Fibroblast of lung (primary cell): ENCODE measurements around the gene PXMP2. TPM values are rescaled to one million over a fixed set of nuclear protein-coding genes. Genes with fewer than 3 reads are reported as not detected.

Experiments
- DNase-seq, 2 donors: peaks; one replicate each; pipeline versions ENCODE4 v3.0.0 to v3.0.0-alpha.2; 2010; ENCODE audit warnings: low read depth in 2 of 2
- H2AFZ ChIP-seq: 2 replicates; pipeline ENCODE4 v1.5.1; 2012; ENCODE audit warnings: low read length, control low read depth, inconsistent platforms
- H3K27ac ChIP-seq: 2 replicates; pipeline ENCODE4 v1.5.1; 2011; ENCODE audit warnings: low read length, control low read depth; ENCODE audit not compliant: insufficient read depth
- H3K27me3 ChIP-seq: 2 replicates; pipeline ENCODE4 v1.5.1; 2011; ENCODE audit warnings: mild to moderate bottlenecking, low read length; ENCODE audit not compliant: control insufficient read depth, insufficient read depth
- H3K36me3 ChIP-seq: 2 replicates; pipeline ENCODE4 v1.5.1; 2011; ENCODE audit warnings: low read length; ENCODE audit not compliant: control insufficient read depth, insufficient read depth
- H3K4me1 ChIP-seq: 2 replicates; pipeline ENCODE4 v1.5.1; 2011; ENCODE audit warnings: low read length; ENCODE audit not compliant: control insufficient read depth, insufficient read depth; ENCODE audit errors: extremely low read depth
- H3K4me2 ChIP-seq: 2 replicates; pipeline ENCODE4 v1.5.1; 2011; ENCODE audit warnings: low read length, control low read depth; ENCODE audit not compliant: insufficient read depth; ENCODE audit errors: extremely low read depth
- H3K4me3 ChIP-seq, 4 experiments: fragments of 200-600 bp in 1 of 4; sonication (generic) in 1 of 4; replicated peaks in 1 of 4; 2 replicates each; pipeline ENCODE4 v1.5.1; 2011 to 2016; ENCODE audit warnings: low read length in 4 of 4, low read depth in 3 of 4, mild to moderate bottlenecking in 3 of 4, control low read depth in 2 of 4, inconsistent platforms in 1 of 4, mixed read lengths in 1 of 4; ENCODE audit not compliant: insufficient read depth in 1 of 4; ENCODE audit errors: control extremely low read depth in 1 of 4
- H3K79me2 ChIP-seq: 2 replicates; pipeline ENCODE4 v1.5.1; 2012; ENCODE audit warnings: mild to moderate bottlenecking, low read length, inconsistent platforms; ENCODE audit not compliant: control insufficient read depth, insufficient read depth
- H3K9ac ChIP-seq: 2 replicates; pipeline ENCODE4 v1.5.1; 2011; ENCODE audit warnings: mild to moderate bottlenecking, low read length, control low read depth; ENCODE audit not compliant: insufficient read depth
- H3K9me3 ChIP-seq: 2 replicates; pipeline ENCODE4 v1.5.1; 2012; ENCODE audit warnings: low read depth, low read length; ENCODE audit not compliant: control insufficient read depth, insufficient read depth
- H4K20me1 ChIP-seq: 2 replicates; pipeline ENCODE4 v1.5.1; 2011; ENCODE audit warnings: low read length; ENCODE audit not compliant: control insufficient read depth, insufficient read depth; ENCODE audit errors: extremely low read depth
- EZH2 ChIP-seq: IDR thresholded peaks from 2 replicates; pipeline ENCODE4 v1.5.1; 2012; ENCODE audit warnings: low read length, control low read depth, mild to moderate bottlenecking; ENCODE audit errors: missing control alignments
- polyA plus RNA-seq, 2 donors: library from polyadenylated mRNA; depleted of rRNA in 1 of 2; stranded (reverse) in 1 of 2; unstranded in 1 of 2; fragments of >200 nt; gene quantifications; 2 replicates each; pipeline ENCODE4 v1.2.1, GENCODE V29; 2011 to 2012; ENCODE audit warnings: missing spikeins in 1 of 2
- total RNA-seq: library from RNA; depleted of rRNA; stranded (reverse); fragments of >200 nt; gene quantifications from 2 replicates; pipeline ENCODE4 v1.2.1, GENCODE V29; 2014
- TF ChIP-seq, protein P1 (sequence below), 2 donors: IDR thresholded peaks in 1 of 2; conservative IDR thresholded peaks in 1 of 2; 1 replicate in 1 of 2; 2 replicates in 1 of 2; pipeline ENCODE4 v1.5.1; 2011 to 2012; ENCODE audit warnings: low read length in 2 of 2, control low read depth in 1 of 2, inconsistent platforms in 1 of 2, low read depth in 1 of 2, mild to moderate bottlenecking in 1 of 2

The PXMP2 gene
- total and polyA plus RNA-seq, 2 donors (not counting 1 experiment from before 2014, with no cell fraction given), result 10.6 to 14.5 TPM

DNA sequence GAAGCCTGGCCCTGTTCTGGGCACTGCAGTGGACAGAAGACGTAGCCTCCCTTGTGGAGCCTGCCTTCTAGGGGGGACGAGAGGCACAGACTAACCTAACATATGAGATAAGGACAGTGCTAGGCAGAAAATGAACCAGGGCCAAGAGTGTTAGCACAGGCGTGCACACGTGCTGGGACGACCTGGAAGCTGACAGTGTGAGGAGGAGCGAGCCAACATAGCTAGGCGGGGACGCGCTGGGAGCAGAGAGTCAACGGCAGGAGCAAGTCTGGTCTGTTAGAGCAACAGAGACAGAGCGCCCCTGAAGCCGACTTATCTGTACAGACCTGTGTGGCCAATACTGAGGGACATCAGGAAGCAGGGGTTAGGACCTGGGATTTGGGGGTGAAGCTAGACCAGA is 8.0 kb downstream of the PXMP2 start:
- H3K4me1 ChIP-seq, result no peaks in the 10 kb centered on the region
- no peak overlapping the region for H3K4me3 ChIP-seq
- H3K36me3 ChIP-seq, result peaks cover 4% of the 10 kb centered on the region
- TF ChIP-seq, protein P1, sequence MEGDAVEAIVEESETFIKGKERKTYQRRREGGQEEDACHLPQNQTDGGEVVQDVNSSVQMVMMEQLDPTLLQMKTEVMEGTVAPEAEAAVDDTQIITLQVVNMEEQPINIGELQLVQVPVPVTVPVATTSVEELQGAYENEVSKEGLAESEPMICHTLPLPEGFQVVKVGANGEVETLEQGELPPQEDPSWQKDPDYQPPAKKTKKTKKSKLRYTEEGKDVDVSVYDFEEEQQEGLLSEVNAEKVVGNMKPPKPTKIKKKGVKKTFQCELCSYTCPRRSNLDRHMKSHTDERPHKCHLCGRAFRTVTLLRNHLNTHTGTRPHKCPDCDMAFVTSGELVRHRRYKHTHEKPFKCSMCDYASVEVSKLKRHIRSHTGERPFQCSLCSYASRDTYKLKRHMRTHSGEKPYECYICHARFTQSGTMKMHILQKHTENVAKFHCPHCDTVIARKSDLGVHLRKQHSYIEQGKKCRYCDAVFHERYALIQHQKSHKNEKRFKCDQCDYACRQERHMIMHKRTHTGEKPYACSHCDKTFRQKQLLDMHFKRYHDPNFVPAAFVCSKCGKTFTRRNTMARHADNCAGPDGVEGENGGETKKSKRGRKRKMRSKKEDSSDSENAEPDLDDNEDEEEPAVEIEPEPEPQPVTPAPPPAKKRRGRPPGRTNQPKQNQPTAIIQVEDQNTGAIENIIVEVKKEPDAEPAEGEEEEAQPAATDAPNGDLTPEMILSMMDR (conservative IDR thresholded peaks at IDR 0.05 in 1 of 2, IDR thresholded peaks at IDR 0.05 in 1 of 2; ENCODE audit: low read depth in 1 of 2, low read length in 2 of 2), result no peak
- no peak for TF ChIP-seq EZH2
- H3K27me3 ChIP-seq, result no peaks in the 10 kb centered on the region
- H3K79me2 ChIP-seq, result no peaks in the 10 kb centered on the region
- no peaks in the 10 kb centered on the region for H3K9me3 ChIP-seq
- DNase-seq, result no peak
- H3K4me2 ChIP-seq, result no peak overlapping the region
- H3K27ac ChIP-seq, result no peak overlapping the region
- H3K9ac ChIP-seq, result no peak overlapping the region
- no peaks in the 10 kb centered on the region for H4K20me1 ChIP-seq
- H2AFZ ChIP-seq, result no peak overlapping the region

DNA sequence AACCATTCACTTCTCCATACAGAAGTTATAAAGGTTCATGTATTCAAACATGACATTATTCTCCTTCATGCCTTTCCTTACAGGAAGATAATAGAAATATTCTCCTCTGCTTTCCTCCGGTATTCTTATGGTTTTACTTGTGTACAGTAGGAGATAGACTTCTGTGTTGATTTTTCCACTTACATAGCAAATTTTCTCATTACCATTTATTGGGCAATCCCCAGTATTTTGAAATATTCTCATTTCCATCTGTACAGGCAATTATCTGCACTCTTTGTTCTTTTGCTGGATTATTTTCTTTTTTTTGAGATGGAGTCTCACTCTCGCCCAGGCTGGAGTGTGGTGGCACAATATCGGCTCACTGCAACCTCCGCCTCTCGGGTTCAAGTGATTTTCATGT is 11.0 kb downstream of the PXMP2 start:
- H3K9ac ChIP-seq, result no peak overlapping the region
- H3K36me3 ChIP-seq, result peaks cover 4% of the 10 kb centered on the region
- no peak overlapping the region for H3K27ac ChIP-seq
- no peak overlapping the region for H3K4me3 ChIP-seq
- no peaks in the 10 kb centered on the region for H4K20me1 ChIP-seq
- H3K79me2 ChIP-seq, result no peaks in the 10 kb centered on the region
- H3K27me3 ChIP-seq, result no peaks in the 10 kb centered on the region
- H2AFZ ChIP-seq, result no peak overlapping the region
- no peaks in the 10 kb centered on the region for H3K9me3 ChIP-seq
- DNase-seq, result no peak
- TF ChIP-seq, protein P1 (conservative IDR thresholded peaks at IDR 0.05 in 1 of 2, IDR thresholded peaks at IDR 0.05 in 1 of 2; ENCODE audit: low read depth in 1 of 2, low read length in 2 of 2), result no peak
- TF ChIP-seq EZH2, result no peak
- H3K4me2 ChIP-seq, result no peak overlapping the region
- H3K4me1 ChIP-seq, result no peaks in the 10 kb centered on the region

DNA sequence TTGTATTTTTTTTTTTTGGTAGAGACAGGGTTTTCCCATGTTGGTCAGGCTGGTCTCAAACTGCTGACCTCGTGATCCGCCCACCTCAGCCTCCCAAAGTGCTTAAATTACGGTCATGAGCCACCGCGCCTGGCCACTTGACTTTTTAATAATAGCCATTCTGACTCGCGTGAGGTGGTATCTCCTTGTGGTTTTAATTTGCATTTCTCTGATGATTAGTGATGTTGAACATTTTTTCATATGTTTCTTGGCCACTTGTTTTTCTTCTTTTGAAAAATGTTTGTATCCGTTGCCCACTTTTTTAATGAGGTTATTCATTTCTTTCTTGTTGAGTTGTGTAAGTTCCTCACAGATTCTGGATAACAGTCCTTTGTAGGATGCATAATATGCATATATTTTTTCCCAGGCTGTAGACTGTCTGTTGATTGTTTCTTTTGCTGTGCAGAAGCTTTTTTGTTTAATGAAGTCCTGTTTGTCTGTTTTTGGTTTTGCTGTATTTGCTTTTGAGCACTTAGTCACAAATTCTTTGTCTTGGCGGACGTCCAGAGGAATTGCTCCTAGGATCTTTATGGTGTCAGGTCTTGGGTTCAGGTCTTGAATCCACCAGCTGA is 12.9 kb downstream of the PXMP2 start:
- no peaks in the 10 kb centered on the region for H3K79me2 ChIP-seq
- DNase-seq, result peak; percentile 40 to 42
- no peaks in the 10 kb centered on the region for H4K20me1 ChIP-seq
- no peaks in the 10 kb centered on the region for H3K27me3 ChIP-seq
- no peak overlapping the region for H3K4me2 ChIP-seq
- H3K4me1 ChIP-seq, result no peaks in the 10 kb centered on the region
- TF ChIP-seq, protein P1 (conservative IDR thresholded peaks at IDR 0.05 in 1 of 2, IDR thresholded peaks at IDR 0.05 in 1 of 2; ENCODE audit: low read depth in 1 of 2, low read length in 2 of 2), result no peak
- no peak for TF ChIP-seq EZH2
- no peak overlapping the region for H3K4me3 ChIP-seq
- H2AFZ ChIP-seq, result no peak overlapping the region
- no peak overlapping the region for H3K27ac ChIP-seq
- no peak overlapping the region for H3K9ac ChIP-seq
- H3K9me3 ChIP-seq, result no peaks in the 10 kb centered on the region
- peaks cover 8% of the 10 kb centered on the region for H3K36me3 ChIP-seq
